ENCODE measurements around the gene RFTN1. TPM values are rescaled to one million over a fixed set of nuclear protein-coding genes. Genes with fewer than 3 reads are reported as not detected.

Gene RFTN1
- total RNA-seq, 1 donor from 2014 or later: 84.1 TPM

DNA sequence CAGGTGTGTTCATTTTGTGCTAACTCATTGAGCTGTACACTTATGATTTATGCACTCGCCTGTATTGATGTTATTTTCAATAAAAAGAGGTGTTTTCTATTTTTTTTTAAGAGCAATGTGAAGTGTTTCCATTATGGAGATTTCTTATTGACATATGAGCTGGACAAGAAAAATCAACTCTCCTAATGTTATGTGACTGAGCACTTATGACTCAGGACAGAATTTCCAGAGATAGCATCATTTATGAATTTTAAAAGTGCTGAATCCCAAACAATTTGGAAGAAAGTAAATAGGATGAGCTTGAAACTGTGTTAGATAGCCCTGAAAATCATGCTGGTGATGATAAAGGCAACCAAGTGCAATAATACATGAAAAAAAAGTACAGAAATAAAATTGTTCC lies 118.9 kb downstream of the RFTN1 start:
- no peak overlapping the region for H3K4me3 Mint-ChIP-seq (ENCODE audit: unreplicated experiment)
- no peak overlapping the region for H3K27ac Mint-ChIP-seq (ENCODE audit: unreplicated experiment)
- H3K27me3 Mint-ChIP-seq (ENCODE audit: unreplicated experiment): no peaks in the 10 kb centered on the region
- H3K9me3 Mint-ChIP-seq (ENCODE audit: unreplicated experiment): no peaks in the 10 kb centered on the region
- peaks cover 15% of the 10 kb centered on the region for H3K36me3 Mint-ChIP-seq (ENCODE audit: unreplicated experiment)
- peaks cover 48% of the 10 kb centered on the region for H3K4me1 Mint-ChIP-seq (ENCODE audit: unreplicated experiment)
- DNase-seq (ENCODE audit: extremely low spot score, unreplicated experiment): no peak
- TF ChIP-seq, protein P1, sequence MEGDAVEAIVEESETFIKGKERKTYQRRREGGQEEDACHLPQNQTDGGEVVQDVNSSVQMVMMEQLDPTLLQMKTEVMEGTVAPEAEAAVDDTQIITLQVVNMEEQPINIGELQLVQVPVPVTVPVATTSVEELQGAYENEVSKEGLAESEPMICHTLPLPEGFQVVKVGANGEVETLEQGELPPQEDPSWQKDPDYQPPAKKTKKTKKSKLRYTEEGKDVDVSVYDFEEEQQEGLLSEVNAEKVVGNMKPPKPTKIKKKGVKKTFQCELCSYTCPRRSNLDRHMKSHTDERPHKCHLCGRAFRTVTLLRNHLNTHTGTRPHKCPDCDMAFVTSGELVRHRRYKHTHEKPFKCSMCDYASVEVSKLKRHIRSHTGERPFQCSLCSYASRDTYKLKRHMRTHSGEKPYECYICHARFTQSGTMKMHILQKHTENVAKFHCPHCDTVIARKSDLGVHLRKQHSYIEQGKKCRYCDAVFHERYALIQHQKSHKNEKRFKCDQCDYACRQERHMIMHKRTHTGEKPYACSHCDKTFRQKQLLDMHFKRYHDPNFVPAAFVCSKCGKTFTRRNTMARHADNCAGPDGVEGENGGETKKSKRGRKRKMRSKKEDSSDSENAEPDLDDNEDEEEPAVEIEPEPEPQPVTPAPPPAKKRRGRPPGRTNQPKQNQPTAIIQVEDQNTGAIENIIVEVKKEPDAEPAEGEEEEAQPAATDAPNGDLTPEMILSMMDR (IDR thresholded peaks at IDR 0.05): no peak

DNA sequence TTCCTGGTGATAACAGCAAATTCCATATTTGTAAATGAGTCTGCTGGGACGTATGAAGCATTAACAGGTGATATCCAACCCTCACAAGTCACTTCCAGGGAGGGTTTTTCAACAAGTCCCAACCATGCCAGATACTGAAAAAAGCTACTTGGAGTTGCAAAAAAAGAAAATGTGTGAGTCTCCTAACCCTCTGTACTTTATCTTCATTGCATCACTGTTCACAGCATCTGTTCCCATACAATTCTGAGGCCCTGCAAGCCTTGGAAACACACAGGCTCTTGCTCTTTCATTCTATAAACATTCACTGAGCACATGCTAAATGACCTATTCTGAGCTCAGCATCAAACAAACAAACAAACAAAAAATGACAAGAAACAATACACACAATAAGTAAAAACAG lies 120.8 kb downstream of the RFTN1 start:
- Mint-ChIP-seq H3K36me3 (ENCODE audit: unreplicated experiment) (peaks cover 18% of the 10 kb centered on the region), H3K4me3 (ENCODE audit: unreplicated experiment) (no peak overlapping the region), H3K27ac (ENCODE audit: unreplicated experiment) (no peak overlapping the region), H3K9me3 (ENCODE audit: unreplicated experiment) (no peaks in the 10 kb centered on the region), H3K27me3 (ENCODE audit: unreplicated experiment) (no peaks in the 10 kb centered on the region), H3K4me1 (ENCODE audit: unreplicated experiment) (peaks cover 58% of the 10 kb centered on the region)
- TF ChIP-seq, protein P1 (IDR thresholded peaks at IDR 0.05): no peak
- no peak for DNase-seq (ENCODE audit: extremely low spot score, unreplicated experiment)

DNA sequence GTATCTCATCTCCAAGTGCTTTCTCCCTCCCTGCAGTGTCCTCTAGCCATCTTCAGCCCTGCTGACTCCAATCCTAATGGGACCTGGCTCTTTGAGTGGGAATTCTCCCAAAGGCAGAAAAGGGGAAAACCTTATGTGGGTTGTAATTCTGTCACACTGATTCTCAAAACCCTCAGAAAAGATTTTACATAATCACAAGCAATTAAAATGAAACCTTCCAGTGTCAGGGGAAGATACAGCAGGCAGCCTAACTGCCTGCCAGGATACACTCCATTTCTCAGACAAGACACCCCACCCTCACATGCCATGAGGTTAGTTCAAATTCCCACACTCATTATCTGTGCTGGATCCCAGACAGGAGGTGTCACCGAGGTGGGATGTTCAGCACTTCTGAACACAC lies 121.4 kb downstream of the RFTN1 start:
- DNase-seq (ENCODE audit: extremely low spot score, unreplicated experiment): no peak
- H3K27me3 Mint-ChIP-seq (ENCODE audit: unreplicated experiment): no peaks in the 10 kb centered on the region
- H3K36me3 Mint-ChIP-seq (ENCODE audit: unreplicated experiment): peaks cover 12% of the 10 kb centered on the region
- H3K4me3 Mint-ChIP-seq (ENCODE audit: unreplicated experiment): no peak overlapping the region
- peaks cover 64% of the 10 kb centered on the region for H3K4me1 Mint-ChIP-seq (ENCODE audit: unreplicated experiment)
- TF ChIP-seq, protein P1 (IDR thresholded peaks at IDR 0.05): no peak
- no peak overlapping the region for H3K27ac Mint-ChIP-seq (ENCODE audit: unreplicated experiment)
- H3K9me3 Mint-ChIP-seq (ENCODE audit: unreplicated experiment): no peaks in the 10 kb centered on the region

DNA sequence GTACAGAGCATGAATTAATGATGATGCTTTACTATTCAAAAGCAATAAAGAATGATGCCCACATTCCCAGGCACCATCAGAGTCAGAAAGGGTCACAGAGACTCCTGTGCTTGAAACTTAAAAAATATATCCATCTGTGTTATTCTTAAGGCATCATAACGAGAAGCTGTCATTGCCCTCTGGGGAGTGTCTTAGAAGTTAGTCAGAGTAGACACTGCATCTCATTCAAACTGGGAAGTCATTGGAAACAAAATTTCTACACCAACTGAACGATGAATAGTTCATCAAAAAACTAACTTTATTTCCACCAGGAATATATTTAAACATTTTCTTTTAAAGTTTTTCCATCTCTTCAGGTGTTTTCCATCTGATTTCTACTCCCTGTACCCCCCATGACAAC lies 122.9 kb downstream of the RFTN1 start:
- DNase-seq (ENCODE audit: extremely low spot score, unreplicated experiment): no peak
- Mint-ChIP-seq H3K4me1 (ENCODE audit: unreplicated experiment) (peaks cover 66% of the 10 kb centered on the region), H3K9me3 (ENCODE audit: unreplicated experiment) (no peaks in the 10 kb centered on the region), H3K27me3 (ENCODE audit: unreplicated experiment) (no peaks in the 10 kb centered on the region), H3K4me3 (ENCODE audit: unreplicated experiment) (no peak overlapping the region), H3K27ac (ENCODE audit: unreplicated experiment) (peak overlapping the region; percentile 56), H3K36me3 (ENCODE audit: unreplicated experiment) (peaks cover 6% of the 10 kb centered on the region)
- TF ChIP-seq, protein P1 (IDR thresholded peaks at IDR 0.05): no peak

DNA sequence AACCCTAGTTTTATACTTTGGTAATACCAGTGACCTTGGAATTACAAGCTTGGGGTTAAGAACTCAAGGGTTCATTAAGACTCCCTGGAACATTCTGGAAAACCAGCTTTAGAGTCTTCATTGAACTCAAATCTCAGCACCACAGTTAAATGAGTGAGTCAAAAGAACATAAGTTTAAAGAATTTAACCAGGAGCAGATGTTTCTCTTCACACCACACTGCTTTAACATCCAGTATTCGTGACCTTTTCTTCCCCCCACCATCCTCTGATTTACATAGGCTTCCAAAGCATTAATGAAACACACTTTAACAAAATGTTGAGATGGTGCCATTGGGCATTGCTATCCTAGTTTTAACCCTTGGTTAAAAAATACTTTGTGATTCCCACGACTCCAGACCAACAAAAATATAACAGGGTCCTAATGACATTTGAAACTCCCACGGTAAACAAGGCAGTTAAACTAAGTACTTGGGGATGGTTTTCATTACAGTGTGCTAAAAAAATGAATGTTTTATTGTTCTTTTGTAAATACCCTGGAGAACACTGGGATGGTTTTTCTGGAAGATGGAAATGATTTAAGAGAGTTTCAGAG lies 124.6 kb downstream of the RFTN1 start:
- Mint-ChIP-seq H3K27me3 (ENCODE audit: unreplicated experiment) (no peaks in the 10 kb centered on the region), H3K9me3 (ENCODE audit: unreplicated experiment) (no peaks in the 10 kb centered on the region), H3K4me1 (ENCODE audit: unreplicated experiment) (peaks cover 59% of the 10 kb centered on the region), H3K4me3 (ENCODE audit: unreplicated experiment) (peak overlapping the region; percentile 0), H3K27ac (ENCODE audit: unreplicated experiment) (peak overlapping the region; percentile 74), H3K36me3 (ENCODE audit: unreplicated experiment) (peaks cover 8% of the 10 kb centered on the region)
- TF ChIP-seq, protein P1 (IDR thresholded peaks at IDR 0.05): no peak
- no peak for DNase-seq (ENCODE audit: extremely low spot score, unreplicated experiment)

All from osteocyte (in vitro differentiated cells).